ENCODE results near the gene OLA1. TPM values are rescaled to one million over a fixed set of nuclear protein-coding genes. Genes with fewer than 3 reads are reported as not detected.

Gene OLA1
- polyA plus RNA-seq, 3 donors: 24.9 to 72.3 (median 71.9) TPM

GRCh38 chr2:174266288-174266687 lies 18.0 kb upstream of the OLA1 start:
- no peak overlapping the region for H3K4me3 ChIP-seq (replicated peaks in 1 of 3; ENCODE audit: low read depth in 2 of 3, low read length in 3 of 3)
- H4K20me1 ChIP-seq (ENCODE audit: insufficient read depth, low read length): no peaks in the 10 kb centered on the region
- H3K27me3 ChIP-seq (ENCODE audit: control insufficient read depth in 2 of 2, insufficient read depth in 2 of 2, low read length in 2 of 2): no peaks in the 10 kb centered on the region
- peaks cover 2% of the 10 kb centered on the region for H3K4me1 Mint-ChIP-seq
- H2AFZ ChIP-seq (ENCODE audit: insufficient read depth, low read depth, low read length, poor library complexity, severe bottlenecking): no peak overlapping the region
- no peak overlapping the region for H3K9ac ChIP-seq (ENCODE audit: insufficient read depth, low read length, poor library complexity, severe bottlenecking)
- H3K27ac ChIP-seq (ENCODE audit: low read depth in 1 of 2, low read length in 2 of 2): no peak overlapping the region
- WGBS (ENCODE audit: insufficient coverage): no CpG with 5 or more reads among the region's 5 CpGs
- H3K9me3 Mint-ChIP-seq: peaks cover 0 to 5% (median 1%) of the 10 kb centered on the region in 7 donors
- H3K36me3 Mint-ChIP-seq: no peaks in the 10 kb centered on the region
- no peaks in the 10 kb centered on the region for H3K4me1 ChIP-seq (ENCODE audit: control insufficient read depth in 1 of 2, insufficient read depth in 2 of 2, low read length in 2 of 2)
- peaks cover 6 to 15% (median 9%) of the 10 kb centered on the region in 3 donors for H3K27me3 Mint-ChIP-seq (ENCODE audit: low read depth in 3 of 3)
- H3K9me3 ChIP-seq (replicated peaks in 1 of 2; ENCODE audit: control insufficient read depth in 1 of 2, insufficient read depth in 1 of 2, low read length in 2 of 2): no peaks in the 10 kb centered on the region
- no peaks in the 10 kb centered on the region for H3K79me2 ChIP-seq (ENCODE audit: insufficient read depth, low read length)
- no peak overlapping the region for H3K4me2 ChIP-seq (replicated peaks; ENCODE audit: extremely low read depth, low read length, poor library complexity, severe bottlenecking)
- TF ChIP-seq CTCF (IDR thresholded peaks at IDR 0.05): no peak
- intact Hi-C loops (cut with micrococcal nuclease): no loop called here
- no peak overlapping the region for H3K27ac Mint-ChIP-seq
- H3K36me3 ChIP-seq (replicated peaks in 1 of 2; ENCODE audit: control insufficient read depth in 1 of 2, insufficient read depth in 2 of 2, low read length in 2 of 2): no peaks in the 10 kb centered on the region
- peak overlapping the region in 1 of 2 donors; percentile 39 for H3K4me3 Mint-ChIP-seq
- DNase-seq: no peak

- Mint-ChIP-seq H3K9me3 (peaks cover 0 to 3% (median 0%) of the 10 kb centered on the region in 7 donors), H3K4me1 (peaks cover 10% of the 10 kb centered on the region), H3K4me3 (no peak overlapping the region), H3K36me3 (no peaks in the 10 kb centered on the region), H3K27ac (no peak overlapping the region), H3K27me3 (ENCODE audit: low read depth in 3 of 3) (peaks cover 6 to 15% (median 10%) of the 10 kb centered on the region in 3 donors)
- intact Hi-C loops (cut with micrococcal nuclease): no loop called here
- Histone ChIP-seq H3K36me3 (replicated peaks in 1 of 2; ENCODE audit: control insufficient read depth in 1 of 2, insufficient read depth in 2 of 2, low read length in 2 of 2) (no peaks in the 10 kb centered on the region), H3K27ac (ENCODE audit: low read depth in 1 of 2, low read length in 2 of 2) (no peak overlapping the region), H3K79me2 (ENCODE audit: insufficient read depth, low read length) (no peaks in the 10 kb centered on the region), H2AFZ (ENCODE audit: insufficient read depth, low read depth, low read length, poor library complexity, severe bottlenecking) (no peak overlapping the region), H3K9me3 (replicated peaks in 1 of 2; ENCODE audit: control insufficient read depth in 1 of 2, insufficient read depth in 1 of 2, low read length in 2 of 2) (no peaks in the 10 kb centered on the region), H3K27me3 (ENCODE audit: control insufficient read depth in 2 of 2, insufficient read depth in 2 of 2, low read length in 2 of 2) (no peaks in the 10 kb centered on the region), H3K4me1 (ENCODE audit: control insufficient read depth in 1 of 2, insufficient read depth in 2 of 2, low read length in 2 of 2) (peaks cover 5% of the 10 kb centered on the region in 2 donors), H3K4me3 (replicated peaks in 1 of 3; ENCODE audit: low read depth in 2 of 3, low read length in 3 of 3) (no peak overlapping the region), H3K9ac (ENCODE audit: insufficient read depth, low read length, poor library complexity, severe bottlenecking) (no peak overlapping the region), H3K4me2 (replicated peaks; ENCODE audit: extremely low read depth, low read length, poor library complexity, severe bottlenecking) (no peak overlapping the region), H4K20me1 (ENCODE audit: insufficient read depth, low read length) (no peaks in the 10 kb centered on the region)
- TF ChIP-seq CTCF (IDR thresholded peaks at IDR 0.05): no peak
- WGBS (ENCODE audit: insufficient coverage): 11% methylated on average over 1 of the region's 3 CpGs
- peak in 1 of 3 donors; percentile 30 for DNase-seq
These were observed 15.7 kb upstream of the OLA1 start for GRCh38 chr2:174263997-174264396.
